Peyer's patch (tissue), 4 donors: ENCODE data around the gene ELMOD3.

Source experiments
- CTCF ChIP-seq, 6 experiments: fragments of 450-650 bp in 4 of 6; fragments of 200-600 bp in 2 of 6; sonication (generic) in 1 of 6; IDR thresholded peaks; one replicate each; pipeline ENCODE4 v1.5.1; 2017 to 2019; ENCODE audit warnings: antibody characterized with exemption in 6 of 6, mild to moderate bottlenecking in 3 of 6, moderate library complexity in 1 of 6
- POLR2A ChIP-seq, 2 donors: fragments of 450-650 bp; IDR thresholded peaks; one replicate each; pipeline ENCODE4 v1.5.1; 2017; ENCODE audit warnings: antibody characterized with exemption in 2 of 2, mild to moderate bottlenecking in 2 of 2, moderate library complexity in 2 of 2

GRCh38 chr2:85390941-85391669, 36.5 kb downstream of the ELMOD3 start:
- TF ChIP-seq CTCF (IDR thresholded peaks at IDR 0.05), result peak; percentile 40 to 75 (median 68)
- TF ChIP-seq POLR2A (IDR thresholded peaks at IDR 0.05), result no peak
